GM12878 (cell line): ENCODE data around the gene SERPINB5. TPM values are rescaled to one million over a fixed set of nuclear protein-coding genes. Genes with fewer than 3 reads are reported as not detected.

ENCODE experiments used
- ATAC-seq: fragments of 200-7000 bp; cut with Tn5 transposase; 3 replicates; pipeline ENCODE4 v1.9.1; 2020; ENCODE audit warnings: mild to moderate bottlenecking, moderate library complexity
- BruUV-seq: library from RNA; stranded (reverse); fragments of 400-500 nt; replicated peaks from 2 replicates; lab custom pipeline; 2021; lab: Mats Ljungman, UMichigan
- CTCF ChIA-PET: fragments of 300-600 bp; sonication (Branson Sonifier 250); formaldehyde crosslinking; extraction: SDS; loops from one replicate; lab custom pipeline; 2021; ENCODE audit warnings: inconsistent platforms; lab: Yijun Ruan, JAX
- POLR2A ChIA-PET: fragments of 350-600 bp; formaldehyde crosslinking; extraction: SDS; loops from one replicate; lab custom pipeline; 2021; ENCODE audit warnings: inconsistent platforms; lab: Charles Lee
- RAD21 ChIA-PET: fragments of 300-600 bp; sonication (Branson Sonifier 250); formaldehyde crosslinking; loops from one replicate; lab custom pipeline; 2023; ENCODE audit warnings: antibody characterized with exemption; ENCODE audit not compliant: unreplicated experiment; lab: Charles Lee
- SMC1A ChIA-PET: fragments of 300-600 bp; sonication (Branson Sonifier 250); formaldehyde crosslinking; loops from one replicate; lab custom pipeline; 2023; ENCODE audit not compliant: unreplicated experiment, uncharacterized antibody; lab: Charles Lee
- DNase-seq: peaks from one replicate; pipeline ENCODE4 v3.0.0-alpha.2; 2011; ENCODE audit warnings: low read depth, low spot score
- FAIRE-seq: peaks from 3 replicates; lab custom pipeline; 2011; peaks lifted over from hg19 to GRCh38; lab: Jason Lieb, UNC
- H2AFZ ChIP-seq: 2 replicates; pipeline ENCODE4 v1.6.0; 2011; ENCODE audit warnings: low read depth, low read length, control low read depth; ENCODE audit not compliant: control insufficient read depth
- H3K27ac ChIP-seq: 2 replicates; pipeline ENCODE4 v1.5.1; 2011; ENCODE audit warnings: control low read depth; ENCODE audit not compliant: control insufficient read depth, insufficient read depth
- H3K27me3 ChIP-seq, 2 experiments: replicated peaks in 1 of 2; 2 replicates each; pipeline versions ENCODE4 v1.6.0 to v1.6.1; 2011; ENCODE audit warnings: low read length in 1 of 2; ENCODE audit not compliant: control insufficient read depth in 2 of 2, insufficient read depth in 2 of 2
- H3K36me3 ChIP-seq, 2 experiments: 2 replicates each; pipeline ENCODE4 v1.5.1; 2011; ENCODE audit warnings: low read length in 1 of 2; ENCODE audit not compliant: control insufficient read depth in 2 of 2, insufficient read depth in 2 of 2
- H3K4me1 ChIP-seq: 2 replicates; pipeline ENCODE4 v1.6.1; 2011; ENCODE audit warnings: mild to moderate bottlenecking, low read length, moderate library complexity, mixed read lengths; ENCODE audit not compliant: control insufficient read depth, insufficient read depth
- H3K4me2 ChIP-seq: 2 replicates; pipeline ENCODE4 v1.6.0; 2011; ENCODE audit warnings: control low read depth; ENCODE audit not compliant: control insufficient read depth, insufficient read depth
- H3K4me3 ChIP-seq: fragments of 200-600 bp; sonication (generic); 2 replicates; pipeline ENCODE4 v1.5.1; 2016
- H3K79me2 ChIP-seq: 2 replicates; pipeline ENCODE4 v1.6.0; 2011; ENCODE audit warnings: low read length; ENCODE audit not compliant: control insufficient read depth, insufficient read depth
- H3K9ac ChIP-seq: 2 replicates; pipeline ENCODE4 v1.8.0; 2011; ENCODE audit warnings: low read length, control low read depth, mixed read lengths; ENCODE audit not compliant: control insufficient read depth, insufficient read depth
- H3K9me3 ChIP-seq: replicated peaks from 3 replicates; pipeline ENCODE4 v1.5.1; 2011; ENCODE audit warnings: mild to moderate bottlenecking, low read length; ENCODE audit not compliant: control insufficient read depth, insufficient read depth
- H4K20me1 ChIP-seq: 2 replicates; pipeline ENCODE4 v1.6.0; 2011; ENCODE audit not compliant: control insufficient read depth, insufficient read depth
- BRCA1 ChIP-seq: IDR thresholded peaks from 2 replicates; pipeline ENCODE4 v1.6.1; 2011; ENCODE audit warnings: low read depth, low read length, improper control_type of control experiment
- CTCF ChIP-seq, 3 experiments: IDR thresholded peaks in 2 of 3; conservative IDR thresholded peaks in 1 of 3; 2 replicates each; pipeline ENCODE4 v1.5.1; 2011; ENCODE audit warnings: low read depth in 3 of 3, low read length in 3 of 3, mild to moderate bottlenecking in 3 of 3, control low read depth in 2 of 3, moderate library complexity in 2 of 3, inconsistent platforms in 1 of 3, mixed read lengths in 1 of 3; ENCODE audit not compliant: control insufficient read depth in 2 of 3, insufficient read depth in 1 of 3; ENCODE audit errors: extremely low read depth in 1 of 3
- E4F1 ChIP-seq: fragments of 450-650 bp; IDR thresholded peaks from 2 replicates; pipeline ENCODE4 v1.6.1; 2018; ENCODE audit warnings: borderline replicate concordance, mild to moderate bottlenecking; ENCODE audit not compliant: partially characterized antibody
- EED ChIP-seq: sonication (generic); IDR thresholded peaks from 2 replicates; pipeline ENCODE4 v1.6.1; 2016; ENCODE audit warnings: antibody characterized with exemption, low read depth
- GATAD2B ChIP-seq: fragments of 450-650 bp; conservative IDR thresholded peaks from 2 replicates; pipeline ENCODE4 v1.6.1; 2017; ENCODE audit warnings: low read depth, mild to moderate bottlenecking, moderate library complexity
- RAD51 ChIP-seq: fragments of 450-650 bp; IDR thresholded peaks from 2 replicates; pipeline ENCODE4 v1.6.1; 2016; ENCODE audit warnings: moderate library complexity, mild to moderate bottlenecking, inconsistent platforms
- ZSCAN29 ChIP-seq: fragments of 450-650 bp; IDR thresholded peaks from 2 replicates; pipeline ENCODE4 v1.6.1; 2017; ENCODE audit warnings: mild to moderate bottlenecking, moderate library complexity
- WGBS: methylation state at CpG from one replicate; pipeline ENCODE4 v1.1.6; 2016; ENCODE audit warnings: low lambda C conversion rate; ENCODE audit not compliant: insufficient replicate concordance, insufficient coverage; ENCODE audit errors: missing lambda C conversion rate; 5-methylcytosine and 5-hydroxymethylcytosine counted together
- in situ Hi-C: fragments of 300-500 bp; cut with MboI; formaldehyde crosslinking; loops from 9 replicates; pipeline ENCODE4 v1.14.3; 2018; ENCODE audit warnings: mixed read lengths
- intact Hi-C: fragments of 100-400 bp; cut with micrococcal nuclease; formaldehyde crosslinking; loops from one replicate; pipeline ENCODE4 v1.14.2; 2022; ENCODE audit not compliant: unreplicated experiment
- polyA plus RNA-seq, 11 experiments: library from polyadenylated mRNA; depleted of rRNA in 4 of 11; unstranded in 6 of 11; stranded (reverse) in 5 of 11; fragments of >200 nt; fragmentation: Nextera tagmentation in 4 of 11; fragmentation: Illumina TruSeq in 1 of 11; extraction: Ambion mirVana in 4 of 11; extraction: Trizol in 1 of 11; gene quantifications; 1 replicate in 1 of 11; 2 replicates in 10 of 11; pipeline versions ENCODE4 v1.2.1 to v1.2.3, GENCODE V29; 2011 to 2016; ENCODE audit warnings: inconsistent platforms in 2 of 11, missing spikeins in 2 of 11, low read depth in 1 of 11
- total RNA-seq, 4 experiments: library from RNA; depleted of rRNA in 3 of 4; stranded (reverse); fragments of >200 nt in 3 of 4; fragmentation: Illumina TruSeq in 1 of 4; extraction: Trizol in 1 of 4; gene quantifications; 2 replicates each; pipeline versions ENCODE4 v1.2.1 to v1.2.3, GENCODE V29; 2013 to 2021

Gene SERPINB5
- total and polyA plus RNA-seq, 10 of the 15 experiments (the other 5 are each of a cell fraction or from before 2014, with no cell fraction given), result 0.03 to 0.04 TPM; not detected in 8

GRCh38 chr18:63464434-63464833 lies 12.3 kb upstream of the SERPINB5 start:
- Histone ChIP-seq H3K4me1 (no peaks in the 10 kb centered on the region), H3K4me3 (no peak overlapping the region), H3K9me3 (no peaks in the 10 kb centered on the region), H3K36me3 (no peaks in the 10 kb centered on the region), H3K4me2 (no peak overlapping the region), H3K27me3 (peaks cover 0 to 5% of the 10 kb centered on the region in 2 experiments; a peak in 2 of 4 replicates), H4K20me1 (no peaks in the 10 kb centered on the region), H2AFZ (no peak overlapping the region), H3K79me2 (no peaks in the 10 kb centered on the region), H3K9ac (no peak overlapping the region), H3K27ac (no peak overlapping the region)
- ChIA-PET SMC1A (no interaction called here), RAD21 (no interaction called here), CTCF (interaction anchor here (1.0 to 1.2 kb wide), 2 partner anchors 25 to 54 kb away, joined by 4 to 6 read pairs; no protein-coding TSS in a partner anchor), POLR2A (no interaction called here)
- WGBS, result 18% methylated on average over 2 of the region's 2 CpGs
- ATAC-seq (no peak), FAIRE-seq (no peak), DNase-seq (no peak)
- in situ Hi-C loops (no loop called here), intact Hi-C loops (no loop called here)
- BruUV-seq, result no TSS peak
- TF ChIP-seq BRCA1, result no peak
- TF ChIP-seq GATAD2B, result no peak
- TF ChIP-seq ZSCAN29, result no peak
- no peak for TF ChIP-seq CTCF (IDR thresholded peaks at IDR 0.05 in 2 of 3, conservative IDR thresholded peaks at IDR 0.05 in 1 of 3; ENCODE audit: control insufficient read depth in 2 of 3, extremely low read depth in 1 of 3, insufficient read depth in 1 of 3, low read depth in 3 of 3, low read length in 3 of 3)
- TF ChIP-seq E4F1, result no peak
- no peak for TF ChIP-seq EED
- TF ChIP-seq RAD51, result no peak
